ENCODE data around the gene RASAL1. TPM values are rescaled to one million over a fixed set of nuclear protein-coding genes. Genes with fewer than 3 reads are reported as not detected.

Gene RASAL1
- total and polyA plus RNA-seq, 2 experiments from 2014 or later = 2.7 to 8.2 TPM

DNA sequence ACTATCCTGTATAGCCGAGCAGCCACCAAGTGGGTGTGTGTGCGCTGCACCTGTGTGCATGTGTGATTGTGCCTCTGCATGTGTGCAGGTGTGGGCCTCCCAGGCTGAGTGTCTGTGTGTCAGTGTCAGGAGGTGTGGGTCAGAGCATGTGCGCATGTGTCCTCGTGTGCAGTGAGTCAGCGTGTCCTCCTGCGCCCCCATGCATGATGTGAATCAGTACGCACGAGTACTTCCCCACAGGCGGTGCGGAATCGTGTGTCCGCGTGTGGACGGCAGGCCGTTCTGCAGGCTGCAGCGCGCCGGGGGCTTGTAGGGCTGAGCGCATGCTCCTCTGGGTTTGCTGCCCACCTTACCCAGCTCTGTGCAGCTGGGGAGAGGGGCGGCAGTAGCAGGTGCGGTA lies 44.8 kb downstream of the RASAL1 start:
- no peak overlapping the region for H2AFZ ChIP-seq
- H4K20me1 ChIP-seq (replicated peaks; ENCODE audit: insufficient read depth) = no peaks in the 10 kb centered on the region
- no peak overlapping the region for H3K4me3 ChIP-seq
- H3K9me2 ChIP-seq (ENCODE audit: insufficient read depth) = no peaks in the 10 kb centered on the region
- no peaks in the 10 kb centered on the region for H3K9me3 Mint-ChIP-seq
- no peak overlapping the region for H3K27ac Mint-ChIP-seq
- H3K4me1 ChIP-seq (ENCODE audit: insufficient read depth) = peaks cover 6% of the 10 kb centered on the region; the same call in 1 of the 2 replicates
- H3K27ac ChIP-seq (ENCODE audit: low read depth) = no peak overlapping the region
- no peaks in the 10 kb centered on the region; the same call in 2 of the 3 replicates for H3K36me3 Mint-ChIP-seq (ENCODE audit: low read depth)
- no peak for TF ChIP-seq JUNB (IDR thresholded peaks at IDR 0.05; ENCODE audit: unreplicated experiment)
- no peak for TF ChIP-seq EZH2phosphoT487 (IDR thresholded peaks at IDR 0.05; ENCODE audit: unreplicated experiment)
- TF ChIP-seq EZH2 (IDR thresholded peaks at IDR 0.05; ENCODE audit: low read depth, unreplicated experiment) = no peak
- TF ChIP-seq CREB1 (CRISPR knock-in tag; IDR thresholded peaks at IDR 0.05; ENCODE audit: low read depth) = no peak
- no peak for TF ChIP-seq NANOG (IDR thresholded peaks at IDR 0.05; ENCODE audit: borderline replicate concordance)
- TF ChIP-seq ZNF114 (CRISPR knock-in tag; IDR thresholded peaks at IDR 0.05) = no peak
- TF ChIP-seq ZNF462 (CRISPR knock-in tag; IDR thresholded peaks at IDR 0.05) = no peak
- TF ChIP-seq CTCF (conservative IDR thresholded peaks at IDR 0.05; ENCODE audit: low read depth in 2 of 2) = no peak
- TF ChIP-seq ZNF331 (CRISPR knock-in tag; IDR thresholded peaks at IDR 0.05; ENCODE audit: low read depth) = no peak
- no peak for TF ChIP-seq ETS1 (IDR thresholded peaks at IDR 0.05)
- no peak for TF ChIP-seq POLR2AphosphoS5 (IDR thresholded peaks at IDR 0.05; ENCODE audit: low read depth)
- no peak for TF ChIP-seq STAT1 (IDR thresholded peaks at IDR 0.05; ENCODE audit: unreplicated experiment)
- TF ChIP-seq REST (IDR thresholded peaks at IDR 0.05; ENCODE audit: unreplicated experiment) = no peak
- no peaks in the 10 kb centered on the region for H3K36me3 ChIP-seq (ENCODE audit: insufficient read depth)
- H3K4me1 Mint-ChIP-seq = peaks cover 34% of the 10 kb centered on the region
- ATAC-seq = no peak
- peaks cover 25% of the 10 kb centered on the region for H3K27me3 Mint-ChIP-seq (ENCODE audit: insufficient read depth, low read depth, poor library complexity)
- no peak overlapping the region for H3K4me3 Mint-ChIP-seq
- no peak overlapping the region for H3K4me2 ChIP-seq
- H3K79me2 ChIP-seq (replicated peaks; ENCODE audit: insufficient read depth) = no peaks in the 10 kb centered on the region
- H3F3A ChIP-seq (replicated peaks; ENCODE audit: low read depth) = no peaks in the 10 kb centered on the region
- H3K27me3 ChIP-seq (ENCODE audit: insufficient read depth) = no peaks in the 10 kb centered on the region
- no peak for DNase-seq (ENCODE audit: low spot score)

Measured in GM23338 (cell line).